Left lung (tissue), 10 donors: Measurements from ENCODE around the gene TMEM245. TPM values are rescaled to one million over a fixed set of nuclear protein-coding genes. Genes with fewer than 3 reads are reported as not detected.

Experiments used
- ATAC-seq: fragments of 200-7000 bp; cut with Tn5 transposase; one replicate; pipeline ENCODE4 v1.9.1; 2020; ENCODE audit warnings: moderate library complexity
- DNase-seq, 4 donors: peaks; one replicate each; pipeline ENCODE4 v3.0.0-alpha.2; 2013 to 2020
- H3K27ac ChIP-seq, 2 donors: fragments of 200-600 bp; sonication (generic) in 1 of 2; one replicate each; pipeline versions ENCODE4 v1.5.0 to v1.8.0; 2020 to 2021
- H3K27me3 ChIP-seq, 2 donors: fragments of 200-600 bp; sonication (generic) in 1 of 2; one replicate each; pipeline versions ENCODE4 v1.5.0 to v1.8.0; 2020 to 2021
- H3K36me3 ChIP-seq, 2 donors: fragments of 200-600 bp; sonication (generic) in 1 of 2; one replicate each; pipeline versions ENCODE4 v1.5.0 to v1.8.0; 2020 to 2021
- H3K4me1 ChIP-seq, 2 donors: fragments of 200-600 bp; one replicate each; pipeline ENCODE4 v1.8.0; 2021
- H3K4me3 ChIP-seq, 2 donors: fragments of 200-600 bp; sonication (generic) in 1 of 2; one replicate each; pipeline versions ENCODE4 v1.5.0 to v1.8.0; 2020 to 2021; ENCODE audit warnings: mild to moderate bottlenecking in 1 of 2
- H3K9me3 ChIP-seq, 2 donors: fragments of 200-600 bp; sonication (generic) in 1 of 2; one replicate each; pipeline versions ENCODE4 v1.5.0 to v1.8.0; 2020 to 2021
- CTCF ChIP-seq, 2 donors: fragments of 200-600 bp; sonication (generic) in 1 of 2; IDR thresholded peaks; one replicate each; pipeline versions ENCODE4 v1.5.0 to v1.8.0; 2021; ENCODE audit warnings: antibody characterized with exemption in 2 of 2
- intact Hi-C, 2 donors: fragments of 100-400 bp; cut with DNase I; formaldehyde crosslinking; loops; one replicate each; pipeline versions ENCODE4 v1.11.2 to v1.14.2; 2022
- polyA plus RNA-seq, 6 donors: library from polyadenylated mRNA; unstranded; fragments of 120-200 nt; gene quantifications; one replicate each; pipeline ENCODE4 v1.2.1, GENCODE V29; 2013; ENCODE audit not compliant: insufficient read length in 6 of 6
- total RNA-seq, 2 donors: library from RNA; stranded (reverse); fragmentation: NEBNext Ultra II Directional; extraction: Animal tissue kit (Norgen Biotek cat#: 25700); gene quantifications; one replicate each; pipeline ENCODE4 v1.2.1, GENCODE V29; 2021
- donor health status: DM: no; HTN: yes; CAD: no.
- donor health status: DM: no; HTN: no; CAD: no.

Gene TMEM245
- total and polyA plus RNA-seq, 8 donors, result 61.0 to 89.2 (median 81.7) TPM

GRCh38 chr9:109039539-109039938, 80.2 kb downstream of the TMEM245 start:
- Histone ChIP-seq H3K27ac (no peak overlapping the region), H3K36me3 (peaks cover 0 to 44% of the 10 kb centered on the region in 2 donors), H3K4me3 (no peak overlapping the region), H3K4me1 (peaks cover 9 to 16% of the 10 kb centered on the region in 2 donors), H3K27me3 (no peaks in the 10 kb centered on the region), H3K9me3 (no peaks in the 10 kb centered on the region)
- intact Hi-C loops, result no loop called here
- TF ChIP-seq CTCF (IDR thresholded peaks at IDR 0.05), result no peak
- ATAC-seq (no peak), DNase-seq (no peak)

DNA sequence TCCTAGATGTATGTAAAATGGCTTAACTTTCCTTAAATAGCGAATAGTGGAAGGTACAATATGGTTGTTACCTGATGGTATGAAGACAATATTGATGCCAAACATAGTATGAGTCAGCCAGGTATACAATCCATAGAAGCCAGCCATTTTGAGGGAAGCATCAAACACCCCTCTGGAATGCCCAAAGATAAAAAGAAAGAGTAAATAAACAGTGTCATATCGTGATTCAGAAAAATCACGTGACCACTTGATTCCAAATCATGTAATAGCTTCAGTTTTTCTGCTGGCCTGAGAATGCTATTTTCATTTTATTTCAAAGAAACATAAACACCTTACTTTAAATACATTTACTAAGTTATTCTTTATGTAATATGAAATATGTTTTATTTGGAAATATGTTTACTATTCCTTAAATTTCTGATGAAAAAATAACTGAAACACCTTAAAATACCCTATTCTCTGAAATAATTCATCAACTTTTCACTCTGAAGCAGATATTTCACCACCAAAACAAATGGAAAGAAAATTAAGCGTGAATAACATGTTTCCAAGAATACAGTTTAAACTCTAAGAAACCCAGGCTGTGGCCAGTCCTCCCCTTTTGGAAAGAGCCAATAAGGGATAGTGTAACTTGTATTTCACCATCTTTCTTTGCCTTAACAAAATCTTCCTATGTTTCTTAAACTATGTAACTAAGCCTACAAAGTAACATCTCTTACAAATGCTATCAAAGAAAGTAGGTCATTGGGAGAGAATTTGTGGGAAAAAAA, 81.6 kb downstream of the TMEM245 start:
- Histone ChIP-seq H3K4me3 (no peak overlapping the region), H3K9me3 (no peaks in the 10 kb centered on the region), H3K4me1 (peaks cover 9 to 16% of the 10 kb centered on the region in 2 donors), H3K27me3 (no peaks in the 10 kb centered on the region), H3K27ac (no peak overlapping the region), H3K36me3 (peaks cover 0 to 48% of the 10 kb centered on the region in 2 donors)
- intact Hi-C loops, result no loop called here
- DNase-seq (peak in 1 of 4 donors; percentile 28), ATAC-seq (no peak)
- no peak for TF ChIP-seq CTCF (IDR thresholded peaks at IDR 0.05)

DNA sequence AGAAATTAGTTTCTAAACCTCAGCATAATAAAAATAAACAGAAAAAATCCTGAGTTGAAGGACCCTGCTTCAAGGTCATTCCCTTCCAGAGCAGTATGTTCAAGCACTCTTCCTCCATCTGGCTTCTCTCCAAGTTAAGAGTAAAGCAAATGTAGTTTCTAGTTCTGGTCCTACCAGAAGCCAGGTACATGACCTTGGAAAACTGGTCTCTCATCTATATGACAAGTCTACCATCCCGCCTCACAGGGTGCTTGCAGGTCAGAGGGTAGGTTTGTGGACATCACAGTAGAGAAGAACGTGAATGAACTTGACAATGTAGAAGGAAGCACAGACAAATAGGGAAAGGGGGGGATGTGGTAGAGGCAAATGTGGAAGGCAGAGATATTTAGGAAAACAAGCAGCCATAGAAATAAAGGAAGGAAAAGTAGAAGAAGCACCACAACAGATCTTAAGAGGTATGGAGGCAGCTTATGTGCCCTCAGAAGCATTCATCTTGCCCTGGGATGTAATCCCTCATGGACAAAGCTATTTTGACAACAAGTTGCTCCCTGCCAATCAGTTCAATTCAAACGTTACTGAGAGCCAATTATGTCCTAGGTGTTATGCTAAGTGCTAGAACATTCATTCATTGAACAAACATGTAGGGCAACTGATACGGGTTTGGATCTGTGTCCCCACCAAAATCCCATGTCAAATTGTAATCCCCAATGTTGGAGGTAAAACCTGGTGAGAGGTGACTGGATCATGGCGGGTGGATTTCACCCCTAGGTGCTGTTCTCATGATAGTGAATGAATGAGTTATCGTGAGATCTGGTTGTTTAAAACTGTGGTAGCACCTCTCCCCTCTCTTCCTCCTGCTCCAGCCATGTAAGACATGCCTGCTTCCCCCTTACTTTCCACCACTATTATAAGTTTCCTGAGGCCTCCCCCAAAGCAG, 82.7 kb downstream of the TMEM245 start:
- H3K36me3 ChIP-seq, result peaks cover 0 to 47% of the 10 kb centered on the region in 2 donors
- H3K27me3 ChIP-seq, result no peaks in the 10 kb centered on the region
- no peaks in the 10 kb centered on the region for H3K9me3 ChIP-seq
- intact Hi-C loops, result no loop called here
- ATAC-seq, result peak; percentile 57
- no peak for TF ChIP-seq CTCF (IDR thresholded peaks at IDR 0.05)
- H3K27ac ChIP-seq, result peak overlapping the region in 1 of 2 donors; percentile 54
- peak in 1 of 4 donors; percentile 29 for DNase-seq
- H3K4me1 ChIP-seq, result peaks cover 9 to 16% of the 10 kb centered on the region in 2 donors
- H3K4me3 ChIP-seq, result no peak overlapping the region

- TF ChIP-seq CTCF (IDR thresholded peaks at IDR 0.05), result no peak
- ATAC-seq, result peak; percentile 91
- Histone ChIP-seq H3K4me1 (peaks cover 9 to 16% of the 10 kb centered on the region in 2 donors), H3K9me3 (no peaks in the 10 kb centered on the region), H3K36me3 (peaks cover 0 to 44% of the 10 kb centered on the region in 2 donors), H3K27me3 (no peaks in the 10 kb centered on the region), H3K27ac (peak overlapping the region; percentile 1 to 54), H3K4me3 (no peak overlapping the region)
- intact Hi-C loops, result no loop called here
- peak in 1 of 4 donors; percentile 61 for DNase-seq
Measured at GRCh38 chr9:109035684-109036423, 83.9 kb downstream of the TMEM245 start.
